Left cardiac atrium (tissue), 4 donors: Measurements from ENCODE around the gene PANK4. TPM values are rescaled to one million over a fixed set of nuclear protein-coding genes. Genes with fewer than 3 reads are reported as not detected.
A peak's percentile ranks its signal among the peaks of the same experiment; 100 is the strongest.

ENCODE experiments used
- ATAC-seq, 2 donors: fragments of 200-7000 bp; cut with Tn5 transposase; one replicate each; pipeline ENCODE4 v1.9.1; 2020; ENCODE audit warnings: mild to moderate bottlenecking in 2 of 2, moderate library complexity in 2 of 2
- DNase-seq: peaks from one replicate; pipeline ENCODE4 v3.0.0-alpha.2; 2020
- intact Hi-C, 2 donors: fragments of 100-400 bp; cut with DNase I; formaldehyde crosslinking; loops; one replicate each; pipeline versions ENCODE4 v1.14.1 to v1.15.1; 2022 to 2023
- total RNA-seq, 2 donors: library from RNA; stranded (reverse); fragmentation: NEBNext Ultra II Directional; extraction: Animal tissue kit (Norgen Biotek cat#: 25700); gene quantifications; one replicate each; pipeline ENCODE4 v1.2.1, GENCODE V29; 2021
- donor health status: DM: no; HTN: yes; CAD: no.
- donor health status: DM: no; HTN: yes; CAD: no; lungs with severe emphysema.
- donor health status: DM: yes; HTN: yes; CAD: no.
- donor health status: Dilated cardiomyopathy.

Gene PANK4
- total RNA-seq, 2 donors from 2014 or later, result 37.5 to 40.6 TPM

DNA sequence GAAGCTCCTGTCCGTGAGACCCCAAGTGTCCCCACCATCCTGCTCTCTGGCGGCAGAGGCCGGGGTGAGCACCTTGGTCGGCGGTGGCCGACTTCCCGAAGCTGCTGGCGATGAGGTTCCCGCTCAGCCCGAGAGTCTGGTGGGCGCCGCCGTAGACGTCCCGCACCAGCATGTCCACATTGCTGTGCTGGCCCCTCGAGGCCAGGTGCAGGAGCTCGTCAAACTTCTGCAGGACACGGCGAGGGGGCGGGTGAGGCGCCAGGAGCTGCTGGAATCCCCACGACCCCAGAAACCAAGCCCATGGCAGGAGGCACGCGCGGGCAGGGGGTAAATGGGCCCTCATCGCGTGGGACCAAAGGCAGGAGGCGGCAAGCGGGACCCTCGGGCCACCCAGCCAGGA is 6.7 kb downstream of the PANK4 start:
- ATAC-seq, result no peak
- intact Hi-C loops, result no loop called here
- DNase-seq, result no peak

DNA sequence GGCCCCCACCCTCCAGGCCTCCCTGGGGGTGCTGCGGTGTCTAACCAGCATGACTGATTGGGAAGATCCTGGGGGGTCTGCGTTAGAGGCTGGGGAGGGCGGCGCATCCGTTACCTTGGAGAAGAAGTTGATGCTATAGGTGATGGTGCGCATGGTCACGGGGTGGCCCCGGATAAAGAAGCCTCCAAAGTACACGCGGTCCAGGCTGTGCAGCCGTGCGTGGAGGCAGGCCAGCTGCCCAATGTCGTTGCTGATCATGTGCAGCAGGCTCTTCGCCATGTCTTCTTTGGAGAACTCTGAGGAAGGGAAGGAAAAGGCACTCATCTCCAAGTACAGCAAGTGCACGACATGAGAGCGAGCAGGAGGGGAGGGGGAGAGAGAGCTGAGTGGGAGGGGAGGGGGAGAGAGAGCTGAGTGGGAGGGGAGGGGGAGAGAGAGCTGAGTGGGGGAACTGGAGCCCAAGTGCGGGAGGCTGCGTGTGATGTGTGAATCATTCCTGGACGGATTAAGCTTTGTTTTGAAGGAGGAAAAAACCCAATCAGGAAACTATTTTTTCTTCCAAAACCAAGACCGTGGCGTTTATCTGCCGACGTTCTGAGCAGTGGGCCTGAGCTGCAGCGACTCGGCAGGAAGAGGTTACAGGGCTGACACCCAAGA is 7.2 kb downstream of the PANK4 start:
- no peak for ATAC-seq
- DNase-seq, result no peak
- intact Hi-C loops, result no loop called here

DNA sequence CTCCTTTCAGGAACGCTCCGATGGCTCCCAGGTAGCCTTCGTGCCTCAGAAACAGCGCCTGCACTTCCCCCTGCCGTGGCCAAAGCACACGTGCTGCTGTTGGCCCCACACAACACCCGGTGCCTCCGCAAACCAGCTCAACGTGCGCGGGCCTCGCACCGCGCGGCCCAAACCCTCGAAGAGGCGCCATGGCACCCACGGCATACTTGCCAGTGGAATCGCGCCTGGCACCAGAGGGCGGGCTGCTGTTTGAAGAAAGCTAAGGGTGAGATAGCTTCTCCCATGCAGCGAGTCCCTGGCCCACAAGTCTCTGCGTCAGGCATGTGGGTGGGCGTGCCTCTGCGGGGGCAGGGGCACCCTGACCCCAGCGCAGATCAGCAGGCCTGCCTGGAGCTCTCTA is 7.9 kb downstream of the PANK4 start:
- intact Hi-C loops, result no loop called here
- no peak for DNase-seq
- ATAC-seq, result no peak

DNA sequence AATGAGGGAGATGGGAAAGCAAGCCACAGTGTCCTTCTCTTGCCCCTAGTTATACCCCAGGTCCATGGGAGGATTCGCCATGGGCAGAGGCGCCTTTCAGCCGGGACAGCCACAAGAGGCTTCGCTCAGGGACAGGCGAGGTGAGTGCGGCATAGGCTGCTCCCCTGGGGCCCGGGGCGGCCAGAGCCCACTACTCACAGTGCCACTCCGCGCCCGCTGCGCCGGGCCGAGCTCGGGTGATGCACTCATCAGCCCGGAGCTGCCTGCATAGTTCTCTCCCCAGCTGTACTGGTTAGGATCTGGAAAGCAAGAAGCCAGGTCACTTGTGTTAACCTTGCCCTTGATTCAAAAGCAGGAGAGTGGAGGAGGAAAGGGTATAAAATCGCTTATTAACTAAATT is 8.4 kb downstream of the PANK4 start:
- intact Hi-C loops, result no loop called here
- DNase-seq (no peak), ATAC-seq (no peak)

DNA sequence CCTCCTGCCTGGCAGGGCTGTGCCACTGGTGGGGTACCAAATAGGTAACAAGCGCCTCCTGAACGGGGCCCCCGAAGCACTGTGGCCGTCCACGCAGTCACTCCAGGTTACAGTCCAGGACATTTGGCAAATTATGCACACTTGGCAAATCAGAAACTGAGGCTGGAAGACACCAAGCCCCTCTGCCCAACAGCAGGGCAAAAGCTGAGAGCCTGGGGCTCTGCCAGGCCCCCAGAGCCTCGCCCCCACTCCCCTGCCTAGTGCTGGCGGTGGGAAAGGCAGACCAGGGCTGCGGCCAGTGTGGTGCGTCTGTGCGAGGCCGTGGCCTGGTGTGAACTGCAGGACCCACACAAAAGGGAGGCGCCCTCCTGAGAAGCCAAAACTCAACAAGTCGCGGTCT is 9.4 kb downstream of the PANK4 start:
- intact Hi-C loops, result no loop called here
- DNase-seq (no peak), ATAC-seq (no peak)

DNA sequence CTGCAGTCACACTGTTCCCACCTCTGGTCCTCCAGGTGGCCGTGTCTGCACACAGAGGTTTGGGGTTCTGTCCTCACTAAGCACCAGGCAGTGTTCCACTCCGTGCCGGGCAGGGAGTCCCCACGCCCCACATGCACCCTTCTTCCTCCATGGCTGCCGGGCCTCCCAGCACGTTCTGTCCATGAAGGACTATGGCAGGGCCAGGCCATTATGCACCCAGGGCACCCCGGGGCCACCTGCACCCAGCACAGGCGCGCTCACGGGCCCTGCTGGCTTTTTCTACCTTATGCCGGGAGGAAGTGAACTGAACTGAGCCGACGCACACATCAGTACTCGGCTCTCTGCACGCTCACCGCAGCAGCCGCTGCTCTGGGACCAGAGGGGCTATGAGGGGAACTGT is 10.3 kb downstream of the PANK4 start:
- intact Hi-C loops, result no loop called here
- no peak for DNase-seq
- ATAC-seq, result no peak

DNA sequence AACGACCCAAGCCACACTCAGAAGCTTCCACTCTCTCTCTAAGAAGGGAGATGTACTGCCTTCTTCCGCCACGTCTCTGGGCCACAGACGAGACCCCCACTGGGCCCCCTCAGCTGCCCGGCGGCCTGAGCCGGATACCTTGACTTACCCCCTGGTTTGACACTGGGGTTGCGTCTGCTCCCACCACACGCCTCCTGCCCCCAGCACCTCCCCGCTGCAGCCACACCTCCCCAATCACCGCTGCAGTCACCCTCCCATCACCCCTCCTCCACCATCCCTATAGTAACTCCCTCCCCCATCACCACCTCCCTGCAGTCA is 10.7 kb downstream of the PANK4 start:
- intact Hi-C loops, result no loop called here
- DNase-seq, result no peak
- ATAC-seq, result no peak

DNA sequence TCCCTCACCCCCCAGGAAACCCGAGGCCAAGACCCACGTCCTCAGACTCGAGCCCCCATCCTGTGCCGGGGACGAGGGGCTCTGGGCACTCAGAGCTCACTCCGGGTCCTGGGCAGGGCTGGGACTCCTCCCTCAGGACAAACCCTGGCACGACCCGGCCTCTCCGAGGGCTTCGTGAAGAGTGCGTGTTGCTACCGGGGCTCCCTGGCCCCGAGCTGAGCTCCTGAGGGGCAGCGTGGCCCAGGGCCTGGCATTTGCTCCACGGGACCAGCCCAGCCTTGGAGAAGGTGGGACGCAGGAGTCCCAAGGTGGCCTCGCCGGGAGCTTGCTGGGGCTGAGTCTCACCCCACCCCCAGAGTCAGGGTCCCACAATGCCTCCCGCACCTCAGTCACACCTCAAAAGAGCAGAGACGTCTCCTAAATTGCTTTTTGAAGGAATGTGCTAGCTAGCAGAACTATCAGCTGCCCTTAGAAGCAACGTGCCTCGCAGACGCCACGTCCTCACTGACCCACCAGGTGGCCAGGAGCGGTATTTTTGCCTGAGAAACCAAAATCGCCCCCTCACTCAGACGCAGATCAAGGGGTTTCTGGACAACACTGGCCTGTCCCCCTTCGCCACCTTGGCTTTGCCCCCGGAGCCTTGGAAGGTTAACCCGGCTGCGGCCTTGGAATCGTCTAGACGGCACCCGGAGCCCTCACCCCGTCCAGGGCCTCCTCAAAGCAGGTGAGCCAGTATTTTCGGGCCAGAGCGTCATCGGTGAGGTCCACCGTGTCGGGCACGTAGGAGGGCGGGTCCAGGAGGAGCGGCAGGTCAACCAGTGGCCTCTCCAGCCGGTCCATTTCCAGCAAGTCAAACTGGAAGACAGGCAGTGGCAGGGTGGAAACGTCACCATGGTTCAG is 11.3 kb downstream of the PANK4 start:
- intact Hi-C loops, result no loop called here
- DNase-seq (no peak), ATAC-seq (no peak)

DNA sequence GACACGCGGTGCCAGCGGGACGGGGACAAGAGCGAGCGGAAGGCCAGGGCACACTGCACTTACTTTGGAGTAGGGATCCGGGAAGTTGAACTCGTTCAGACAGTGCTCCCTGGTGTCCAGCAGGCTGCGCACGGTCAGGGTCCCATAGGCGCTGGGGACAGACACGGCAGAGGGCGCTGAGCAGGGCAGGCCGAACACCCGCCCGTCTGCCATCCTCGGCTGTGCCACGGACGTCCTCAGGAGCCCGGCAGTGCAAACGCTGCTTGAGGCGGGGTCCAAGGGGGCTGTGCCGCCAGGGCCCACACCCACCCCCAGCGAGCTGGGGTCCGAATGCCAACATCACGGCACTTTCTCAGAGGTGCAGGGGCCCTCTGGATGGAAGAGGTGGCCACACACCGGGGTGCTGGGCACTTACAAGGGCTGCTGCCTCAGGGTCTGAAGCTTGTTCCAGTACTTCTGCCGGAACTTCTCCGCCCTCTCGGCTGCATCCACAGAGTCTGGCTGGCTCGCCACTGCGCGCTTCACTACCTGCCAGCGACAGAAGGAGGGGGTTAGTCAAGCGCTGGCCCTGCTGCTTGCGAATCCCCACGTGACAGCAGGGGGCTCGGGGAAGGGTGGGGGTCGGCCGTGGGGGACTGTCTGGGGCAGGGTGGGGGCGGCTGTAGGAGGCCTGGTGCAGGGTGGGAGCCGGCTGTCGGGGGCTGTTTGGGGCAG is 12.3 kb downstream of the PANK4 start:
- no peak for ATAC-seq
- DNase-seq, result no peak
- intact Hi-C loops, result no loop called here

DNA sequence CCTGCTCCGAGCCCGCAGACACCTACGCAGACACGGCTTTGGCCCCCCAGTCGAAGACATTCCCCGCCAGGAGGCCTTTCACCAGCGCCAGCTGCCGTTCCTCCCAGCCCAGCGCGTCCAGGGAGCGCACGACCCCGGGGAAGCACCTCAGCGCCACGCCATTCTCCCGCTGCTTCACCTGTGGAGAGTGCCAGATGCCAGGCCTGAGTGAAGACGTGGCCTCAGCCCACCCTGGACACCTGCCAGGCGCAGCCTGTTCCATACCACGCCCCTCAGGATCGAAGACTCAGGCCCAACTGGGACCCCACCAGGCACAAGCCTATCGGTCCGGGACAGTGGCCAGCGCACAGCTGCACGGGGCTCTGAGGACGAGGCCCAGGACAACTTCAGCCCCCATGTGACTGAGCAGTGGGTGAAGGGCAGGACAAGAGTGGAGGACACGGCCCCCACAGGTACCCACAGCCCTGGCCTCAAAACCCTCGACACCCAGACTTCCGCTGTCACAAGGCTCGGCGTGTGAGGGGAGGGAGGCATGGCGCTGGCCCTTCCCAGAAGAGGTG is 13.5 kb downstream of the PANK4 start:
- intact Hi-C loops, result no loop called here
- no peak for ATAC-seq
- DNase-seq, result no peak

DNA sequence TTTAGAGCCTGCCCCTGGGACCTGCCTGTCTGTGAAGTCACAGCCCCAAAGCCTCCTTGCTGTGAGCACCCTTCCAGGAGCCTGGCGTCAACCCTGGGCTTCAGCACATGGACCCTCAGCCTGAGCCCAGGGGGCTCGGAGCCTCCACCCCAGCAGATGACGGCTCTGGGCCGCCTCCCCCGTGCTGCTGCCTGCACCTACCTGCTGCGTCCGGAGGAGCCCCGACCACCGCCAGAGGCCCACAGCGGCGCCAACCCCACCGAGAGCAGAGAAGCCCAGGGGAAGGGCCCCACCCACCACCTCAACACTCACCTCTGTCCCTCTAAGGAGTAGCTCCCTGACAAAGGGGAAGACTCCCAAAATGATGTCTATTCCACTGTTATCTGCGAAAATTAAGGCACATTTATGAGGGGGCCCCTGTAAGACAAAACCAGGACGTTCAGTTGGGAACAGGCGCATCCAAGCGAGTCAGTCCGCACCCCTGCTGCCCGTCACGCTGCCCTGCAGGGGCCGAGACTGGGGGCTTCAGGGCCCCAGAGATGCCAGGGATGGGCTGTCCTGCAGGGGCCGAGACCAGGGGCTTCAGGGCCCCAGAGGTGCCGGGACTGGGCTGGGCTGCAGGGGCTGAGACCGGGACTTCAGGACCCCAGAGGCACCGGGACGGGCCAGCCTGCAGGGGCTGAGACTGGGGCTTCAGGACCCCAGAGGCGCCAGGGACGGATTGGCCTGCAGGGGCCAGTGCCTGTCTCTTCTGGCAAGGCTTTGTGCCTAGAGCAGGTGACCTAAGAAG is 15.8 kb downstream of the PANK4 start:
- ATAC-seq (no peak), DNase-seq (no peak)
- intact Hi-C loops, result no loop called here

DNA sequence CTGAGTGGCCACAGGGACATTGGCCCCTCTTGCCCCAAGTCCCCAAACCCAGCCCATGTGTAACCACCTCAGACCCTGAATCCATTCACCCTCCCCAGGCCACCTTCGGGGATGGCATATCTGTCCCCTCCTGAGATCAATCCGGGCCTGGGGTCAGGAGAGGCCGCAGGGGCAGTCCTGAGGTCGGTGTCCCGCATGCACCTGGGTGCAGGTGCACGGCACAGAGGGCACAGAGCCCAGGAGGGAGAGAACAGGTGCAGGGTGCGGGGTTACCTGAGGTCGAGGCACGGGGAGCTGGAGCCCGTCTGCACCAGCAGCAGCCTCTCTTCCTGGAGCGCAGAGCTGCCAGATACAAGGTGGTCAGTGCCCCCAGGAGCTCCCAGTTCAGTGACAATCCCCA is 16.8 kb downstream of the PANK4 start:
- intact Hi-C loops, result no loop called here

DNA sequence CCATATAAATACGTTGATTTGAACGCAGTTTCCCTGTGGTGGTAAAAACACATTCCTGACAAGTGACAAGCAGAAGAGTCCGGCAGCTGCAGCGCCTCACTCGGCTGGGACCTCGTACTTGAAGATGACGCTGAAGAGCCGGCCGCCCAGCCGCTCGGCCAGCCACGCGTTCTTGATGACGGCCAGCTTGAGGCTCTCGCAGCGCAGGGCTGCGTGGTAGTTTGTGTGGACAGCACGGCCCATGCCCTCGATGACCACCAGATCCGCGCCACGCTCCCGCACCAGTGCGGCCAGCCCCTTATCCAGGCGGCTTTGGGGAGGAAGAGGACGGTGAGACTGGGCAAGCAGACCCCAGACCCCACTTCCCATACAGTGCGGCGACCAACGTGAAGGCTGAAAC is 17.6 kb downstream of the PANK4 start:
- intact Hi-C loops, result no loop called here

More for the DNA sequence above, 16.8 kb downstream of the PANK4 start:
- ATAC-seq (no peak), DNase-seq (no peak)

DNA sequence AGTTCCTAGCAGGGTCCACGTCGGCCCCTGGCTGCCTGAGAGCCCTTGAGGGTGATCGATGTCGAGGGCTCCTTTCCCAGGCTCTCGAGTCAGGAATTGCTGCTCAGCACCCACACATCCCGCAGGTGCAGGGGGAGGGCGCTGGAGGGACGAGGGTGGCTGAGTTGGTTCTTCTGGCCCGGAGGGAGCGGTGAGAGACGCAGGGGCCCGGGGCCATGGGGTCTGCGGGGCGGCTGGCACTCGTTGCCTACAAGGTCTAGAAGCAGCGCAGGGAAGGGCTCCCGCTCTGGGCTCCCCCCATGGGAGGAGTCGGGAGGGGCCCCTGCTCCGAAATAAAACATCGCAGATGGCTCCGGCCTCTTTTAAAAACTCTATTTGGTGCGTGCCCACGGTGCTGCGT is 18.2 kb downstream of the PANK4 start:
- DNase-seq, result no peak
- intact Hi-C loops, result no loop called here
- no peak for ATAC-seq

More for the DNA sequence above, 17.6 kb downstream of the PANK4 start:
- no peak for DNase-seq
- no peak for ATAC-seq

DNA sequence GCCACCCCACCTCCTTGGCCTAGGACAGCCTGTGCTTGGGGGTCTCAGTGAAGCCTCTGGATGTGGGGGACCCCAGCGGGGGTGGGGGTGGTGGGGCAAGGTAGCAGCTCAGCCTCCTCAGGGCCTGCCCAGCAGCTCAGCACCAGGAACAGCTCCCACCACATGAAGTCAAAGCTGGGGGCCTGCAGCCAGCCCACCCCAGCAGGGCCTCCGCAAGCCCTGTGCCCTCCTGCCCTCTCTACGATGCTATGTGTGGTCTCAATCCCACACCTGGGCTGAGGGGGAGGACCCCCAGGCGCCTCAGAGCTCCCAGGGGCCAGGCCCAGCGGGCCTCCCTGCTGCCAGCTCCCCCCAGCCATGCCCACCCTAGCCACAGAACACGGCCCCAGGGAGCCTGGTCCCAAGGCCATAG is 18.6 kb downstream of the PANK4 start:
- intact Hi-C loops, result no loop called here
- ATAC-seq (no peak), DNase-seq (no peak)

DNA sequence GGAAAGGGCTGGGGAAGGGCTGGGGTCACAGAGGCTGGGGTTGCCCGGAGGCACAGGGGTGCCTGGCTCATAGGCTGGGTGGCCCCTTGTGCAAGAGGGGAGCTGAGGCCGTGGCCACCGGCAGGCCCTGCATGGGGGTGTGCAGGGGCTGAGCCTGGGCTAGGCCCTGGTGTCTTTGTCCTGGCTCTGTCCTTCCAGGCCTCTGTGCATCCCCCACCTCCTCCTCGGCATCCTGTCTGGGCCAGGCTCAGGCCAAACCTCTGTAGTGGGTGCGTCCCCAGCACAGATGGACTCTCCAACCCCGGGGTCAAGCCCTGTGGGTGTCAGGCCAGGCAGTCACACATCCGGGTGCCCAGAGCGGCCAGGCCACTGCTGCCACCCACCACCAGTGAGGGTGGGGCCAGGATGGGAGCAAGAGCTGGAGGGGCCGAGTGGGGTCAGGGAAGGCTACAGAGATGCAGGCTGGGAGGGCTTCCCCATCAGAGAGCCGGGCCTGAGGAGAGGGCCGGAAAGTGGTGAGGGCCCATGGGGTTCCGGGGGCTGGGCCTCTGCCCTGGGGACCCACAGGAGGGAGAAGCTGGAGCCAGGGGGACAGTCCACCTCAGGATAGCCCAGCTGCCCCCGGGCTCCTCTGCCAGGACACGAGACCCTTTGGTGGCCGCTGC is 19.4 kb downstream of the PANK4 start:
- DNase-seq (no peak), ATAC-seq (peak; percentile 7 to 16)
- intact Hi-C loops, result no loop called here

DNA sequence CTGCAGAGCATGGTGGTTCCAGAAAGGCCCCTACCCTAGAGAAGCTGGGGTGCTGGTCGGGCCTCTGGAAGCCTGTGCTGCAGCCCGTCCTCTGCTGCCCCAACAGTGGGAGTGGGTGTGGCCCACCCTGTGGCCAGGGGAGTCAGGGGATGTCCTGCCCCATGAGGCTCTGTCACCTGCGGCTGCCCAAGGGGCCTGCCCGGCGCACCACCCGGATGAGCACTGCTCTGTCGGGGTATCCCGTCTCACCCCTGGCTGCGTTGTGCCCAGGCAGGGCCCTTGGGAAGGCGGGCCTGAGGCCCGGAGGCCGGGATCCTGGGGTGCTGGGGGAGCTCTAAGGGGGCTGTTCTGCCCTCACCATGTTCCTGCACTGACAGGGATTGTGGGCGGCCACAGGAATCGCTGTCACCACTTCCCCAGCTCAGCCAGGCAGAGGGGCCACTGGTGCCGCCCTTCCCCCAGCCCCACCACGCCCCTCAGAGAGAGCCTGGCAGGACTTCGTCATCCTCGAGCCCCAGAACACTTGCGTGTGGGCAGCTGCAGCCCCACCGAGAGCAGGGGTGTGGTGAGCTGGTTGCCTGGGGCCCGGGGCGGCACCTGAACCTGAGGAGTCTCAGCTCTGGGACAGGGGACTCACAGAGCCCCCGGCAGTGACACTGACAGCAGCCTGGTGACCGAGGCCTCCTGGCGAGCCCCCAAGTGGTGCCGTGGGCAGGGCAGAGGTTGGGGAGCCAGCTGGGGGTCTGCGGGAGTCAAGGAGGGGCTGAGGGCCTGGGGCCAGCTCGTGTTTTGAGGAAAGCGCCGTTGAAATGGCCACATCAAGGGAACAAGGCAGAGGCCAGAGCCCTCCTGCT is 20.2 kb downstream of the PANK4 start:
- intact Hi-C loops, result no loop called here
- no peak for DNase-seq
- ATAC-seq, result no peak

DNA sequence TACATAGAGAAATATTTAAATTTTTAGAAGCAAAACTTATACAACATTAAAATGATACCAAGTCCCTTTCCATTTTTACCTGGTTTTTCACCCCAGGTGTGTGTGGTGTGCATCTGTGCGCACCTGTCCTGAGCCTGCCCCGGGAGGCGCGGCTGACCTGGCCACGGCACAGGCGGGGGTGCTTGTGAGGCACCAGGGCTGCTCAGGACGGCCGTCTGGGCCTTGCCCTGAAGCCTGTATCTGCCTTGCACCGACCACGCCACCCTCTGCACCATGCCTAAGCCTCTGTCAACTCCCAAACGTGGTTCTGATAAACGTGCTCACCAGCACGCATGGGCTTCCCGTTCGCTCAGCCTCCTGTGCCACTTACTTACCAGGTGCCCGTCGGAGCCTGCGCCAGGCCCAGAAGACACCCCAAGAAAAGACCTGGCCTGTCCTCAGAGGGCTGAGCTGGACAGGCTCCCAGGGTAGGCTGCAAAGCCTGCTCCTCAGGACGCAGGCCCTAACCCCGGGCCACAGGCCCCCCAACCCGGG is 20.9 kb downstream of the PANK4 start:
- intact Hi-C loops, result no loop called here
- no peak for DNase-seq
- no peak for ATAC-seq
